A549 (cell line): ENCODE results near the gene ORC4.

ENCODE experiments used
- CEBPB ChIP-seq, 2 experiments: fragments of >200 bp in 1 of 2; sonication (Bioruptor Twin) in 1 of 2; formaldehyde crosslinking in 1 of 2; IDR thresholded peaks; 2 replicates each; pipeline ENCODE4 v1.6.1; 2012 to 2016
- CTCF ChIP-seq: fragments of >200 bp; sonication (Bioruptor Twin); formaldehyde crosslinking; IDR thresholded peaks from 3 replicates; pipeline ENCODE4 v1.5.1; 2016
- EP300 ChIP-seq, 2 experiments: fragments of >200 bp; sonication (Bioruptor Twin); formaldehyde crosslinking; IDR thresholded peaks; 2 replicates in 1 of 2; 3 replicates in 1 of 2; pipeline ENCODE4 v1.6.1; 2016 to 2017
- JUN ChIP-seq, 2 experiments: fragments of >200 bp; sonication (Bioruptor Twin); formaldehyde crosslinking; IDR thresholded peaks; 2 replicates in 1 of 2; 3 replicates in 1 of 2; pipeline ENCODE4 v1.6.1; 2016 to 2017
- MAFK ChIP-seq: fragments of 450-650 bp; IDR thresholded peaks from 2 replicates; pipeline ENCODE4 v1.6.1; 2014; ENCODE audit not compliant: partially characterized antibody
- PHF8 ChIP-seq: fragments of 200-600 bp; sonication (generic); IDR thresholded peaks from 2 replicates; pipeline ENCODE4 v1.6.1; 2016; ENCODE audit warnings: low read depth, mild to moderate bottlenecking, antibody characterized with exemption, moderate library complexity, borderline replicate concordance
- POLR2A ChIP-seq: IDR thresholded peaks from 2 replicates; pipeline ENCODE4 v1.6.1; 2012; ENCODE audit warnings: mild to moderate bottlenecking, low read length
- SMC3 ChIP-seq: fragments of >200 bp; sonication (Bioruptor Twin); formaldehyde crosslinking; IDR thresholded peaks from 3 replicates; pipeline ENCODE4 v1.6.1; 2018; ENCODE audit warnings: inconsistent platforms
- TP53 ChIP-seq: fragments of 250-450 bp; sonication (Bioruptor Pico); IDR thresholded peaks from 2 replicates; pipeline ENCODE4 v1.5.0; 2021; ENCODE audit warnings: mild to moderate bottlenecking, moderate library complexity
- TF ChIP-seq, protein P1 (sequence below): fragments of 200-600 bp; sonication (generic); IDR thresholded peaks from 2 replicates; pipeline ENCODE4 v1.6.1; 2016; ENCODE audit warnings: antibody characterized with exemption, mild to moderate bottlenecking, moderate library complexity
- TF ChIP-seq, protein P2 (sequence below): fragments of 450-650 bp; IDR thresholded peaks from 2 replicates; pipeline ENCODE4 v1.6.1; 2014; ENCODE audit warnings: antibody characterized with exemption

DNA sequence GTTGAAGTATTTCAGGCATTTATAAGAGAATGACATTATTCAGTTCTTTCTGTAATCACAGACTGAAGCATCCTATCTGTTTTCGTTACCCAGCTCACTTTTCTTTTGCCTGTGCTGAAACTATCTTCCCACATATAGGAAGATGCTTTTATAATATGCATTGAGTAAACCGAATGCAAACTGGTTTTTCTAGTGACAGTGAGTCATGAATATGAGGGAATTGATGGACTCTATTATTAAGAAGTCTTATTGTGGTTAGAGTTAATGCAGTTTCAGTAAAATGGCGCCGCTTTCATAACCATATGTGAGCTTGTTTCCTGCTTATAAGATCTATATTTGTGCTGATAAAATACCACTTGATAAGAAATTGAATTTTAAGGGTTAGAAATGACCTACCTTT lies 116.5 kb downstream of the ORC4 start:
- TF ChIP-seq PHF8 (no peak), JUN (IDR thresholded peaks at IDR 0.05) (no peak), EP300 (IDR thresholded peaks at IDR 0.05) (no peak), CTCF (no peak), TP53 (CRISPR knock-in tag) (no peak), SMC3 (no peak), MAFK (no peak), POLR2A (no peak), CEBPB (IDR thresholded peaks at IDR 0.05) (no peak)
- TF ChIP-seq, protein P1, sequence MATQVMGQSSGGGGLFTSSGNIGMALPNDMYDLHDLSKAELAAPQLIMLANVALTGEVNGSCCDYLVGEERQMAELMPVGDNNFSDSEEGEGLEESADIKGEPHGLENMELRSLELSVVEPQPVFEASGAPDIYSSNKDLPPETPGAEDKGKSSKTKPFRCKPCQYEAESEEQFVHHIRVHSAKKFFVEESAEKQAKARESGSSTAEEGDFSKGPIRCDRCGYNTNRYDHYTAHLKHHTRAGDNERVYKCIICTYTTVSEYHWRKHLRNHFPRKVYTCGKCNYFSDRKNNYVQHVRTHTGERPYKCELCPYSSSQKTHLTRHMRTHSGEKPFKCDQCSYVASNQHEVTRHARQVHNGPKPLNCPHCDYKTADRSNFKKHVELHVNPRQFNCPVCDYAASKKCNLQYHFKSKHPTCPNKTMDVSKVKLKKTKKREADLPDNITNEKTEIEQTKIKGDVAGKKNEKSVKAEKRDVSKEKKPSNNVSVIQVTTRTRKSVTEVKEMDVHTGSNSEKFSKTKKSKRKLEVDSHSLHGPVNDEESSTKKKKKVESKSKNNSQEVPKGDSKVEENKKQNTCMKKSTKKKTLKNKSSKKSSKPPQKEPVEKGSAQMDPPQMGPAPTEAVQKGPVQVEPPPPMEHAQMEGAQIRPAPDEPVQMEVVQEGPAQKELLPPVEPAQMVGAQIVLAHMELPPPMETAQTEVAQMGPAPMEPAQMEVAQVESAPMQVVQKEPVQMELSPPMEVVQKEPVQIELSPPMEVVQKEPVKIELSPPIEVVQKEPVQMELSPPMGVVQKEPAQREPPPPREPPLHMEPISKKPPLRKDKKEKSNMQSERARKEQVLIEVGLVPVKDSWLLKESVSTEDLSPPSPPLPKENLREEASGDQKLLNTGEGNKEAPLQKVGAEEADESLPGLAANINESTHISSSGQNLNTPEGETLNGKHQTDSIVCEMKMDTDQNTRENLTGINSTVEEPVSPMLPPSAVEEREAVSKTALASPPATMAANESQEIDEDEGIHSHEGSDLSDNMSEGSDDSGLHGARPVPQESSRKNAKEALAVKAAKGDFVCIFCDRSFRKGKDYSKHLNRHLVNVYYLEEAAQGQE: no peak
- TF ChIP-seq, protein P2, sequence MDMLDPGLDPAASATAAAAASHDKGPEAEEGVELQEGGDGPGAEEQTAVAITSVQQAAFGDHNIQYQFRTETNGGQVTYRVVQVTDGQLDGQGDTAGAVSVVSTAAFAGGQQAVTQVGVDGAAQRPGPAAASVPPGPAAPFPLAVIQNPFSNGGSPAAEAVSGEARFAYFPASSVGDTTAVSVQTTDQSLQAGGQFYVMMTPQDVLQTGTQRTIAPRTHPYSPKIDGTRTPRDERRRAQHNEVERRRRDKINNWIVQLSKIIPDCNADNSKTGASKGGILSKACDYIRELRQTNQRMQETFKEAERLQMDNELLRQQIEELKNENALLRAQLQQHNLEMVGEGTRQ: no peak
